HCT116 (cell line): Measurements from ENCODE around the gene INPP5F. TPM values are rescaled to one million over a fixed set of nuclear protein-coding genes. Genes with fewer than 3 reads are reported as not detected.

ENCODE experiments used
- ATAC-seq: fragments of 200-7000 bp; cut with Tn5 transposase; 2 replicates; pipeline ENCODE4 v1.9.1; 2020; ENCODE audit warnings: mild to moderate bottlenecking, moderate library complexity
- BruUV-seq: library from RNA; stranded (reverse); fragments of 400-500 nt; replicated peaks from 2 replicates; lab custom pipeline; 2021; lab: Mats Ljungman, UMichigan
- CTCF ChIA-PET: fragments of 300-600 bp; sonication (Branson Sonifier 250); formaldehyde crosslinking; loops from one replicate; lab custom pipeline; 2021; ENCODE audit warnings: antibody characterized with exemption; lab: Charles Lee
- POLR2A ChIA-PET: fragments of 300-600, 350-600 bp; sonication (Branson Sonifier 250); formaldehyde crosslinking; loops from one replicate; lab custom pipeline; 2021; ENCODE audit warnings: antibody characterized with exemption; lab: Charles Lee
- RAD21 ChIA-PET, 2 experiments: fragments of 300-600 bp; sonication (Branson Sonifier 250); formaldehyde crosslinking; loops; one replicate each; lab custom pipeline; 2023; ENCODE audit warnings: low total read pairs in 2 of 2; ENCODE audit not compliant: uncharacterized antibody in 2 of 2, unreplicated experiment in 2 of 2, low non-redundant PET in 1 of 2; lab: Charles Lee
- DNase-seq: peaks from one replicate; pipeline ENCODE4 v3.0.0-alpha.2; 2010; ENCODE audit warnings: low read depth, low spot score
- H2AFZ ChIP-seq: fragments of 200-600 bp; shearing (Covaris generic), sonication (generic); 2 replicates; pipeline ENCODE4 v1.6.1; 2017; ENCODE audit warnings: low read depth, mixed run types, mixed read lengths, antibody characterized with exemption, low read length; ENCODE audit not compliant: poor library complexity, severe bottlenecking
- H3K27ac ChIP-seq: 2 replicates; pipeline ENCODE4 v1.5.1; 2012; ENCODE audit warnings: low read depth, low read length
- H3K27me3 ChIP-seq: fragments of 200-600 bp; sonication (generic); 2 replicates; pipeline ENCODE4 v1.6.1; 2016; ENCODE audit warnings: mixed run types, low read length, mixed read lengths; ENCODE audit not compliant: insufficient read depth
- H3K36me3 ChIP-seq, 2 experiments: fragments of 200-500 bp in 1 of 2; fragments of 200-600 bp in 1 of 2; sonication (Bioruptor generic) in 1 of 2; sonication (generic) in 1 of 2; 2 replicates each; pipeline versions ENCODE4 v1.5.1 to v1.6.1; 2014 to 2016; ENCODE audit warnings: low read length in 2 of 2, inconsistent platforms in 1 of 2, mixed read lengths in 1 of 2, mixed run types in 1 of 2; ENCODE audit not compliant: insufficient read depth in 2 of 2, control insufficient read depth in 1 of 2
- H3K4me1 ChIP-seq, 2 experiments: fragments of 200-600 bp in 1 of 2; sonication (generic) in 1 of 2; 2 replicates each; pipeline versions ENCODE4 v1.5.1 to v1.6.1; 2012 to 2017; ENCODE audit warnings: low read length in 2 of 2, inconsistent platforms in 1 of 2, mild to moderate bottlenecking in 1 of 2, mixed read lengths in 1 of 2, mixed run types in 1 of 2, moderate library complexity in 1 of 2; ENCODE audit not compliant: insufficient read depth in 2 of 2, control insufficient read depth in 1 of 2
- H3K4me2 ChIP-seq: fragments of 200-600 bp; sonication (generic); 2 replicates; pipeline ENCODE4 v1.6.1; 2017; ENCODE audit warnings: mixed run types, low read length, mixed read lengths
- H3K4me3 ChIP-seq, 2 experiments: fragments of 200-600 bp in 1 of 2; sonication (generic) in 1 of 2; replicated peaks in 1 of 2; 2 replicates each; pipeline ENCODE4 v1.5.1; 2011 to 2016; ENCODE audit warnings: low read length in 2 of 2, control low read depth in 1 of 2, low read depth in 1 of 2, mild to moderate bottlenecking in 1 of 2, mixed read lengths in 1 of 2, mixed run types in 1 of 2
- H3K79me2 ChIP-seq: fragments of 200-600 bp; sonication (generic); 2 replicates; pipeline ENCODE4 v1.6.1; 2017; ENCODE audit warnings: mild to moderate bottlenecking, mixed run types, low read length, moderate library complexity, mixed read lengths; ENCODE audit not compliant: insufficient read depth
- H3K9ac ChIP-seq: fragments of 200-600 bp; sonication (generic); 2 replicates; pipeline ENCODE4 v1.6.1; 2016; ENCODE audit warnings: low read length, mixed read lengths
- H3K9me2 ChIP-seq: fragments of 200-600 bp; sonication (generic), shearing (Covaris generic); 2 replicates; pipeline ENCODE4 v1.6.1; 2017; ENCODE audit warnings: mixed run types, mild to moderate bottlenecking, moderate library complexity; ENCODE audit not compliant: insufficient read depth
- H3K9me3 ChIP-seq, 2 experiments: fragments of 200-500 bp in 1 of 2; fragments of 200-600 bp in 1 of 2; sonication (Bioruptor generic) in 1 of 2; sonication (generic) in 1 of 2; 2 replicates each; pipeline ENCODE4 v1.6.1; 2014 to 2017; ENCODE audit warnings: low read length in 2 of 2, mixed read lengths in 2 of 2, inconsistent platforms in 1 of 2, low read depth in 1 of 2, mild to moderate bottlenecking in 1 of 2, mixed run types in 1 of 2, moderate library complexity in 1 of 2; ENCODE audit not compliant: control insufficient read depth in 1 of 2, insufficient read depth in 1 of 2
- H4K20me1 ChIP-seq: fragments of 200-600 bp; sonication (generic), shearing (Covaris generic); 2 replicates; pipeline ENCODE4 v1.6.1; 2017; ENCODE audit warnings: mixed run types, mild to moderate bottlenecking, moderate library complexity; ENCODE audit not compliant: insufficient read depth
- CBX3 ChIP-seq: IDR thresholded peaks from 2 replicates; pipeline ENCODE4 v1.6.1; 2012; ENCODE audit warnings: low read depth
- EGR1 ChIP-seq: IDR thresholded peaks from 2 replicates; pipeline ENCODE4 v1.6.1; 2012; ENCODE audit warnings: low read depth
- ELF1 ChIP-seq: IDR thresholded peaks from 2 replicates; pipeline ENCODE4 v1.6.1; 2012; ENCODE audit warnings: low read depth, borderline replicate concordance
- EZH2phosphoT487 ChIP-seq: fragments of 200-600 bp; IDR thresholded peaks from 2 replicates; pipeline ENCODE4 v1.6.1; 2018; ENCODE audit warnings: antibody characterized with exemption, borderline replicate concordance
- JUND ChIP-seq: IDR thresholded peaks from 2 replicates; pipeline ENCODE4 v1.6.1; 2012
- MAX ChIP-seq: IDR thresholded peaks from 2 replicates; pipeline ENCODE4 v1.6.1; 2012
- POLR2A ChIP-seq: IDR thresholded peaks from 2 replicates; pipeline ENCODE4 v1.7.0; 2011; ENCODE audit warnings: borderline replicate concordance; ENCODE audit not compliant: insufficient read depth, insufficient read length; ENCODE audit errors: extremely low read depth
- RAD21 ChIP-seq: IDR thresholded peaks from 2 replicates; pipeline ENCODE4 v1.6.1; 2012; ENCODE audit warnings: low read depth, mild to moderate bottlenecking
- SP1 ChIP-seq: IDR thresholded peaks from 2 replicates; pipeline ENCODE4 v1.6.1; 2012; ENCODE audit warnings: low read depth
- SRF ChIP-seq: IDR thresholded peaks from 2 replicates; pipeline ENCODE4 v1.6.1; 2012; ENCODE audit warnings: low read depth
- ZFX ChIP-seq: fragments of 450-650 bp; IDR thresholded peaks from 2 replicates; pipeline ENCODE4 v1.6.1; 2017
- intact Hi-C: fragments of 100-400 bp; cut with micrococcal nuclease; formaldehyde crosslinking; loops from 2 replicates; pipeline ENCODE4 v1.10.0; 2022
- total RNA-seq: library from RNA; stranded (reverse); gene quantifications from one replicate; pipeline ENCODE4 v1.2.1, GENCODE V29; 2021; ENCODE audit not compliant: unreplicated experiment
- TF ChIP-seq, protein P1 (sequence below): IDR thresholded peaks from 2 replicates; pipeline ENCODE4 v1.6.1; 2012; ENCODE audit warnings: low read depth
- TF ChIP-seq, protein P2 (sequence below): IDR thresholded peaks from 2 replicates; pipeline ENCODE4 v1.6.1; 2011; ENCODE audit warnings: mild to moderate bottlenecking, low read length, moderate library complexity; ENCODE audit not compliant: insufficient replicate concordance; ENCODE audit errors: extremely low read depth
- TF ChIP-seq, protein P3 (sequence below): IDR thresholded peaks from 2 replicates; pipeline ENCODE4 v1.6.1; 2012

INPP5F gene
- total RNA-seq, 1 experiment from 2014 or later: 21.6 TPM

DNA sequence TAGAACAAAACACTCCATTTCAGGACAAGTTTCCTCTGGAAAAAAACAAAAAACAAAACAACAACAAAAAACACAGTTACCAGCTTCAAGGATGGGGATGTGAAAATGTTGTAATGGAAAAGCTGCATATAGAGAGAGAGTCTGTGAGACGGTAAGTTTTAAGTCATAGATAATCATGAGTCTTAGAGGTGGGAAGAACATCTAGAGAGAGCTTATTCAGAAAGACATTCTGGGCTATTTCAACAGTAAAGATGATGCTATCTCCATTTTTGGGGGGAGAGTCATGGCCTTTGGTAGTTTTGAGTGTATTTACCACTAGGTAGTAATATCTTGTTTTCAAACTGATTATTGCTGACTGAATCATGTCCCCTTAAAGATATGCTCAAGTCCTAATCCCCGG lies 23.3 kb upstream of the INPP5F start:
- H4K20me1 ChIP-seq: no peaks in the 10 kb centered on the region
- H3K27ac ChIP-seq: no peak overlapping the region
- H3K79me2 ChIP-seq: no peaks in the 10 kb centered on the region
- H3K36me3 ChIP-seq: no peaks in the 10 kb centered on the region
- no peak overlapping the region for H3K9ac ChIP-seq
- no peak overlapping the region for H2AFZ ChIP-seq
- ChIA-PET POLR2A (interaction anchor here (0.6 kb wide), 2 partner anchors 18 to 64 kb away, joined by 3 read pairs; no protein-coding TSS in a partner anchor), CTCF (interaction anchor here (0.9 kb wide), 1 partner anchor 16 kb away, joined by 4 read pairs; no protein-coding TSS in a partner anchor), RAD21 (no interaction called here)
- DNase-seq: no peak
- no TSS peak for BruUV-seq
- H3K9me2 ChIP-seq: no peaks in the 10 kb centered on the region
- intact Hi-C loops: no loop called here
- no peak overlapping the region for H3K4me2 ChIP-seq
- no peak overlapping the region for H3K4me3 ChIP-seq
- H3K9me3 ChIP-seq: peaks cover 0 to 6% of the 10 kb centered on the region in 2 experiments; a peak in 1 of 4 replicates
- H3K4me1 ChIP-seq: 0 out of 4 replicates have a peak, but pooled peaks cover 0 to 4% of the 10 kb centered on the region in 2 experiments
- TF ChIP-seq MAX (no peak), RAD21 (no peak), ELF1 (no peak), EZH2phosphoT487 (no peak), CBX3 (no peak), ZFX (no peak), JUND (no peak), POLR2A (no peak), SP1 (no peak), EGR1 (no peak), SRF (no peak)
- TF ChIP-seq, protein P1, sequence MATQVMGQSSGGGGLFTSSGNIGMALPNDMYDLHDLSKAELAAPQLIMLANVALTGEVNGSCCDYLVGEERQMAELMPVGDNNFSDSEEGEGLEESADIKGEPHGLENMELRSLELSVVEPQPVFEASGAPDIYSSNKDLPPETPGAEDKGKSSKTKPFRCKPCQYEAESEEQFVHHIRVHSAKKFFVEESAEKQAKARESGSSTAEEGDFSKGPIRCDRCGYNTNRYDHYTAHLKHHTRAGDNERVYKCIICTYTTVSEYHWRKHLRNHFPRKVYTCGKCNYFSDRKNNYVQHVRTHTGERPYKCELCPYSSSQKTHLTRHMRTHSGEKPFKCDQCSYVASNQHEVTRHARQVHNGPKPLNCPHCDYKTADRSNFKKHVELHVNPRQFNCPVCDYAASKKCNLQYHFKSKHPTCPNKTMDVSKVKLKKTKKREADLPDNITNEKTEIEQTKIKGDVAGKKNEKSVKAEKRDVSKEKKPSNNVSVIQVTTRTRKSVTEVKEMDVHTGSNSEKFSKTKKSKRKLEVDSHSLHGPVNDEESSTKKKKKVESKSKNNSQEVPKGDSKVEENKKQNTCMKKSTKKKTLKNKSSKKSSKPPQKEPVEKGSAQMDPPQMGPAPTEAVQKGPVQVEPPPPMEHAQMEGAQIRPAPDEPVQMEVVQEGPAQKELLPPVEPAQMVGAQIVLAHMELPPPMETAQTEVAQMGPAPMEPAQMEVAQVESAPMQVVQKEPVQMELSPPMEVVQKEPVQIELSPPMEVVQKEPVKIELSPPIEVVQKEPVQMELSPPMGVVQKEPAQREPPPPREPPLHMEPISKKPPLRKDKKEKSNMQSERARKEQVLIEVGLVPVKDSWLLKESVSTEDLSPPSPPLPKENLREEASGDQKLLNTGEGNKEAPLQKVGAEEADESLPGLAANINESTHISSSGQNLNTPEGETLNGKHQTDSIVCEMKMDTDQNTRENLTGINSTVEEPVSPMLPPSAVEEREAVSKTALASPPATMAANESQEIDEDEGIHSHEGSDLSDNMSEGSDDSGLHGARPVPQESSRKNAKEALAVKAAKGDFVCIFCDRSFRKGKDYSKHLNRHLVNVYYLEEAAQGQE: no peak
- TF ChIP-seq, protein P2, sequence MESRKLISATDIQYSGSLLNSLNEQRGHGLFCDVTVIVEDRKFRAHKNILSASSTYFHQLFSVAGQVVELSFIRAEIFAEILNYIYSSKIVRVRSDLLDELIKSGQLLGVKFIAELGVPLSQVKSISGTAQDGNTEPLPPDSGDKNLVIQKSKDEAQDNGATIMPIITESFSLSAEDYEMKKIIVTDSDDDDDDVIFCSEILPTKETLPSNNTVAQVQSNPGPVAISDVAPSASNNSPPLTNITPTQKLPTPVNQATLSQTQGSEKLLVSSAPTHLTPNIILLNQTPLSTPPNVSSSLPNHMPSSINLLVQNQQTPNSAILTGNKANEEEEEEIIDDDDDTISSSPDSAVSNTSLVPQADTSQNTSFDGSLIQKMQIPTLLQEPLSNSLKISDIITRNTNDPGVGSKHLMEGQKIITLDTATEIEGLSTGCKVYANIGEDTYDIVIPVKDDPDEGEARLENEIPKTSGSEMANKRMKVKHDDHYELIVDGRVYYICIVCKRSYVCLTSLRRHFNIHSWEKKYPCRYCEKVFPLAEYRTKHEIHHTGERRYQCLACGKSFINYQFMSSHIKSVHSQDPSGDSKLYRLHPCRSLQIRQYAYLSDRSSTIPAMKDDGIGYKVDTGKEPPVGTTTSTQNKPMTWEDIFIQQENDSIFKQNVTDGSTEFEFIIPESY: no peak
- TF ChIP-seq, protein P3, sequence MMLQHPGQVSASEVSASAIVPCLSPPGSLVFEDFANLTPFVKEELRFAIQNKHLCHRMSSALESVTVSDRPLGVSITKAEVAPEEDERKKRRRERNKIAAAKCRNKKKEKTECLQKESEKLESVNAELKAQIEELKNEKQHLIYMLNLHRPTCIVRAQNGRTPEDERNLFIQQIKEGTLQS: no peak
- H3K27me3 ChIP-seq: no peaks in the 10 kb centered on the region
- no peak for ATAC-seq
